Smooth muscle cell (in vitro differentiated cells): Measurements from ENCODE around the gene DUSP14. TPM values are rescaled to one million over a fixed set of nuclear protein-coding genes. Genes with fewer than 3 reads are reported as not detected.

Experiments
- DNase-seq: peaks from one replicate; lab custom pipeline; 2025; ENCODE audit not compliant: unreplicated experiment; lab: John Stamatoyannopoulos, UW
- H2AFZ ChIP-seq: fragments of 200-600 bp; sonication (generic); 2 replicates; pipeline ENCODE4 v1.6.0; 2016; ENCODE audit warnings: antibody characterized with exemption, low read depth, mild to moderate bottlenecking
- H3F3A ChIP-seq: fragments of 200-600 bp; sonication (generic); 2 replicates; pipeline ENCODE4 v1.6.0; 2017; ENCODE audit warnings: antibody characterized with exemption, low read depth
- H3K27ac ChIP-seq: fragments of 200-600 bp; sonication (generic); 2 replicates; pipeline ENCODE4 v1.5.1; 2016; ENCODE audit warnings: low read depth, mild to moderate bottlenecking
- H3K27me3 ChIP-seq: fragments of 200-600 bp; sonication (generic); 2 replicates; pipeline ENCODE4 v1.6.1; 2016; ENCODE audit warnings: low read depth, mild to moderate bottlenecking
- H3K36me3 ChIP-seq: fragments of 200-600 bp; sonication (generic); 2 replicates; pipeline ENCODE4 v1.5.1; 2016; ENCODE audit warnings: low read depth
- H3K4me1 ChIP-seq: fragments of 200-600 bp; sonication (generic); 2 replicates; pipeline ENCODE4 v1.5.1; 2016; ENCODE audit warnings: low read depth
- H3K4me2 ChIP-seq: fragments of 200-600 bp; sonication (generic); 2 replicates; pipeline ENCODE4 v1.6.0; 2016; ENCODE audit warnings: mild to moderate bottlenecking
- H3K4me3 ChIP-seq: fragments of 200-600 bp; sonication (generic); 2 replicates; pipeline ENCODE4 v1.5.1; 2016; ENCODE audit warnings: mild to moderate bottlenecking
- H3K79me2 ChIP-seq: fragments of 200-600 bp; sonication (generic); 2 replicates; pipeline ENCODE4 v1.6.0; 2016; ENCODE audit warnings: low read depth, mild to moderate bottlenecking
- H3K9ac ChIP-seq: fragments of 200-600 bp; sonication (generic); 2 replicates; pipeline ENCODE4 v1.6.0; 2016; ENCODE audit warnings: low read depth
- H3K9me3 ChIP-seq: fragments of 200-600 bp; sonication (generic); replicated peaks from 2 replicates; pipeline ENCODE4 v1.5.1; 2016; ENCODE audit warnings: low read depth
- H4K20me1 ChIP-seq: fragments of 200-600 bp; sonication (generic); 2 replicates; pipeline ENCODE4 v1.6.0; 2016; ENCODE audit warnings: low read depth
- CTCF ChIP-seq: fragments of 200-600 bp; sonication (generic); IDR thresholded peaks from 2 replicates; pipeline ENCODE4 v1.5.1; 2017; ENCODE audit warnings: borderline replicate concordance, mild to moderate bottlenecking, antibody characterized with exemption; ENCODE audit not compliant: insufficient read depth, poor library complexity, severe bottlenecking
- WGBS: methylation state at CpG from one replicate; pipeline ENCODE4 v1.1.7; 2016; ENCODE audit warnings: low lambda C conversion rate; 5-methylcytosine and 5-hydroxymethylcytosine counted together
- polyA plus RNA-seq: library from polyadenylated mRNA; unstranded; fragments of >200 nt; fragmentation: Nextera tagmentation; extraction: Ambion mirVana; gene quantifications from 2 replicates; pipeline ENCODE4 v1.2.1, GENCODE V29; 2016
- total RNA-seq: library from RNA; depleted of rRNA; stranded (reverse); fragments of >200 nt; gene quantifications from 2 replicates; pipeline ENCODE4 v1.2.3, GENCODE V29; 2014

The DUSP14 gene
- total and polyA plus RNA-seq, 2 experiments from 2014 or later: 40.4 to 47.1 TPM

- Histone ChIP-seq H3K9me3 (no peaks in the 10 kb centered on the region), H3F3A (no peaks in the 10 kb centered on the region), H3K27ac (no peak overlapping the region), H3K27me3 (no peaks in the 10 kb centered on the region), H3K4me3 (no peak overlapping the region), H3K4me1 (no peaks in the 10 kb centered on the region), H2AFZ (no peak overlapping the region), H4K20me1 (peaks cover 13% of the 10 kb centered on the region), H3K9ac (no peak overlapping the region), H3K4me2 (no peak overlapping the region), H3K36me3 (peaks cover 31% of the 10 kb centered on the region), H3K79me2 (peaks cover 9% of the 10 kb centered on the region)
- TF ChIP-seq CTCF: no peak
- no peak for DNase-seq
- WGBS: 97% methylated on average over 3 of the region's 3 CpGs
Measured at GRCh38 chr17:37555386-37555785, 65.7 kb downstream of the DUSP14 start.

- Histone ChIP-seq H3K4me2 (no peak overlapping the region), H3K27ac (no peak overlapping the region), H2AFZ (no peak overlapping the region), H3K9ac (no peak overlapping the region), H3K27me3 (no peaks in the 10 kb centered on the region), H3K4me1 (no peaks in the 10 kb centered on the region), H3K36me3 (peaks cover 31% of the 10 kb centered on the region), H3K4me3 (no peak overlapping the region), H3K9me3 (no peaks in the 10 kb centered on the region), H3F3A (no peaks in the 10 kb centered on the region), H4K20me1 (no peaks in the 10 kb centered on the region), H3K79me2 (no peaks in the 10 kb centered on the region)
- 100% methylated on average over 2 of the region's 2 CpGs for WGBS
- no peak for TF ChIP-seq CTCF
- DNase-seq: no peak
Measured at GRCh38 chr17:37557482-37557881, 67.8 kb downstream of the DUSP14 start.

GRCh38 chr17:37558299-37558698 lies 68.6 kb downstream of the DUSP14 start:
- Histone ChIP-seq H3K36me3 (peaks cover 31% of the 10 kb centered on the region), H3K4me3 (no peak overlapping the region), H3K27me3 (no peaks in the 10 kb centered on the region), H4K20me1 (no peaks in the 10 kb centered on the region), H3K4me2 (no peak overlapping the region), H3K9me3 (no peaks in the 10 kb centered on the region), H3K27ac (no peak overlapping the region), H3K4me1 (no peaks in the 10 kb centered on the region), H3F3A (no peaks in the 10 kb centered on the region), H3K79me2 (no peaks in the 10 kb centered on the region), H3K9ac (no peak overlapping the region), H2AFZ (no peak overlapping the region)
- DNase-seq: no peak
- WGBS: 94% methylated on average over 2 of the region's 2 CpGs
- TF ChIP-seq CTCF: no peak

- Histone ChIP-seq H3K4me1 (no peaks in the 10 kb centered on the region), H3K36me3 (peaks cover 39% of the 10 kb centered on the region), H3K79me2 (no peaks in the 10 kb centered on the region), H2AFZ (no peak overlapping the region), H3F3A (no peaks in the 10 kb centered on the region), H4K20me1 (no peaks in the 10 kb centered on the region), H3K27ac (no peak overlapping the region), H3K4me2 (no peak overlapping the region), H3K4me3 (no peak overlapping the region), H3K27me3 (no peaks in the 10 kb centered on the region), H3K9me3 (no peaks in the 10 kb centered on the region), H3K9ac (no peak overlapping the region)
- DNase-seq: no peak
- TF ChIP-seq CTCF: no peak
- 91% methylated on average over 5 of the region's 5 CpGs for WGBS
Measured at GRCh38 chr17:37562016-37562745, 72.5 kb downstream of the DUSP14 start.
